HG03025 (cell line): ENCODE results near the gene SNAPIN.
"Not testable (repeated sequence)": the region's sequence is repeated elsewhere in the genome, so short reads cannot be mapped to it uniquely, and the experiment has no call there.

Experiments
- ATAC-seq: cut with Tn5 transposase; IDR thresholded peaks from one replicate; pipeline ENCODE4 v1.9.1; 2021; ENCODE audit warnings: mild to moderate bottlenecking, moderate library complexity; ENCODE audit not compliant: unreplicated experiment, low FRiP score

SNAPIN gene

GRCh38 chr1:153646672-153647345, 11.7 kb upstream of the SNAPIN start:
- no peak for ATAC-seq

DNA sequence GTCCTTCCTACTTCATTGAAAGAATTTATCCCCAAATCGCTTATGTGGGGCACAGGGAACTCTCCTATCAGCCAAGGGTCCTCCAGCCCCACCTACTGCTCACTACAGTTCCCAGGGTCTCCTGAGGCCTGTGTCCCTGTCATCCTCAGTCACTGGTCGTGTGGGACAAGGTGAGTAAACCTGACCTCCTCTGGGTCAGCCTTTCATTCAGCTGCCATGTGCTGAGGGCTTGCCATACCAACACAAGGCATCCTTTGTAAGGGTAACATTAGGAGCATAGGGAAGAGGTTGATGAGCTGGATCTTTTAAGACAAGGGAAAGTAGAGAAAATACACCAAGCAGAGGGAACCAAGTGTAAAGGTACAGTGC, 11.2 kb upstream of the SNAPIN start:
- ATAC-seq: no peak

GRCh38 chr1:153648000-153648643, 10.4 kb upstream of the SNAPIN start:
- no peak for ATAC-seq

DNA sequence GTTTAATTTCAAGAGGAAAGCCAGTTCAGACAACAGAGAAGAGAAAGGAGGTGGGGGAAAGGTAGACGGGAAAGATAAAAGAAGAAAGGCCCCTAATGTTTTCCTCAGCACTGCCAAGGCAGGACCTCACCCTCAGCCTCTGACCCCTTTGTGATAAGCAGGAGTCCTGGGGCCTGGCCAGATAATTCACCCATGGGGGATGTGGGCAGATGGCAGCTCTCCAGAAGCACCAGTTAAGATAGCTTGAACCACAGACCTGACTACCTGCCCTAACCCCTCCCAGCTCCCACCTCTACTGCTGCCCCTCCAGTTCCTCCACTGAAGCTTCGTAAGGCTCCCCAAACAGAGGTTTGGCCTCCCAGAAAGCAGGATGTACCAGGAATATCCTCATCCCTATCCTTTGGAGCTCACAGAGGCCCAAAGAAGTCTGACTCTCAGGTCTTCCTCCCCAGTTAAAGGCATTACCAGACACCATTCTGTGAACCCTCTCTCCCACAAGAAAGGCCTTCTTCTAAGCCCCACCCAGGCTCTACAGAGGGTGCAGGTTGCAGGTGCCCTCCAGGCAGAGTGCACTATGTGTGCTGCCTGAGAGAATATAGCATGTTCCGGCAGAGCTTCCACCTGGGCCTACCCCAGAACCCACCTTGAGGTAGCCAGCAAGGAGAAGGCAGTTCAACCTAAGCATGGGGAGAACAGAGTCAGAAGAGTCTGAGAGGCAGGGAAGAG, 9.2 kb upstream of the SNAPIN start:
- ATAC-seq: no peak

DNA sequence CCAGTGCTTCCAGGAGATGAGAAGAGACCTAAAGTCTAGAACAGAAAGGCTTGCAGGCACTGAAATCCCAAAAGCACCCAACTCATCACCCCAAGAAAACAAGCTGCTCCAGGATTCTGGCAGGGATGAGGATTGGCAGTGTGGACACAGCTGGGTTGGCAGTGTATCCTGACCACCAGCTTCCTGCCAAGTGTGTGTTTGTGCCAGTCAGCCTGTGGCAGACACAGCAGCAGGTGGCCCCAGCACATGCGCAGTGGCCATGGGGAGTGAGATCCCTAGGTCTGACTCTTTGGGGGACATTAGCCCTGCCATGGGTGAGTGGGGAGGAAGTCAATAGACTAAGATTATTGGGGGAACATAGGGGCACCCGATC, 8.7 kb upstream of the SNAPIN start:
- ATAC-seq: no peak

- no peak for ATAC-seq
Measured at GRCh38 chr1:153651771-153652170, 6.7 kb upstream of the SNAPIN start.

GRCh38 chr1:153652805-153653500, 5.5 kb upstream of the SNAPIN start:
- no peak for ATAC-seq

DNA sequence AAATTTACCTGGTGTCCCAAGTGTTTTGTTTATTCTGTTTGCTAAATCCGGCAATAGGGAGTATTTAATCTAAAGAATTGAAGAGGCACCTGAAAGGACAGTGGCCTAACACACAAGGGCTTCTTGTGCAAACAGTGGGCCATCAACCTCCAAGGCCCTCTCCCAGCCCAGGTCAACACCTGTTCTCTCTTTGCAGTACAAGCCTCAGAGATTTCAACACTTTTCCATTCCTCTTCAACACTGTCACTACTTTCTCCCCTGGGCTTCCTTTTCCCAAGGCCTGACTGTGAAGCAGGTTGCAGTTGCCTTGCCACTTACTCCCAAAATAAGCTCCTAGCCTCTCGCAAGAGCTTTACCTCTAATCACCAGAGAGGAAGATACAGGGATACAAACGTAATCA, 3.2 kb upstream of the SNAPIN start:
- no peak for ATAC-seq

GRCh38 chr1:153659175-153659534, 652 bp downstream of the SNAPIN start:
- no peak for ATAC-seq

DNA sequence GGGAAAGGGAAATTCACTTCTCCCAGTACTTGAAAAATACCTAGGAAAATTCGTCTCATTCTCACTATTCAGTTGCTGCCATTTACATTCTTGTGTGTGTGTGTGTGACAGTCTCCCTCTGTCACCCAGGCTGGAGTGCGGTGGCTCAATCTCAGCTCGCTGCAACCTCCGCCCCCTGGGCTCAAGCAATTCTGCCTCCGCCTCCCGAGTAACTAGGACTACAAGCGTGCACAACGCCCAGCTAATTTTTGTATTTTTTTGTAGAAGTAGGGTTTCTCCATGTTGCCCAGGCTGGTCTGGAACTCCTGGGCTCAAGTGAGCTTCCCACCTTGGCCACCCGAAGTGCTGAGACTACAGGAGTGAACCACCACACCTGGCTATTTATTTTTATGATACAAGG, 1.2 kb downstream of the SNAPIN start:
- ATAC-seq: no peak

- no peak for ATAC-seq
Measured at GRCh38 chr1:153661111-153661708, 2.7 kb downstream of the SNAPIN start.

DNA sequence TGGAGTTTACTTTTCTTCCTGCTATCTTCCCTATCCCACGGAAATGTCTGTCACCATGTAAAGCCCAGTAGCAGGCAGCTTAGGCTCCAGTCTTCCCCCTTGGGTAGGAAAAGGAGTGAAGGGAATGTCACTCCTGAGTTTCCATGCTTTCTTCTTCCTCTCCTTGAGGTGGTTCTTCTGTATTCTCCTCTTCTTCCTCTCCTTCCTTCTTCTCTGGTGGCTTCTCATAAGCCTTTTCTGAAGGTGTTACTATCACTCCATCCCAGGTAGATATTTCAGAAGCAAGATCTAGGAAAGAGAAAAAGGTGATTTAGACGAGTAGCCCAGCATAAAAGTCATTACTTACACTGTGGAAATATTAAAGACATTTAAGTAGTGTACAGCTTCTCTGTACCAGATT, 3.8 kb downstream of the SNAPIN start:
- no peak for ATAC-seq

- no peak for ATAC-seq
Measured at GRCh38 chr1:153663211-153663610, 4.7 kb downstream of the SNAPIN start.

DNA sequence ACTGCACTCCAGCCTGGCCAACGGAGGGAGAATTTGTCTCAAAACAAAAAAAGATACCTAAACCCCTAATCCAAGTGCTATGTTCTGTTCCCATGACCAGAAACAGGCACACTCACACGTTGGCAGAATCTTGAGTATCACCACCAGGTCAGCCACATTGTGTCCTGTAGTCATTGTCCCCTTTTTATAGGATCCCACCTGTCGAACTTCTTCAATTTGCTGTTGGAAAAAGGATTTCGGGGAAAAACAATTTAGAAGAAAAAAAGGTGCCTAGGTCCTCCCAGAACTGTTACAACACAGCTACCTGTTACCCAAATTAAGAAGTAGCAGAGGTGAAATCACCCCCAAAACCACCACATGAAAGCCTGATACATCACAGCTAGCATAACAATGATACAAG, 8.9 kb downstream of the SNAPIN start:
- ATAC-seq: no peak

- not testable (repeated sequence) for ATAC-seq
Measured at GRCh38 chr1:153668672-153669071, 10.2 kb downstream of the SNAPIN start.

DNA sequence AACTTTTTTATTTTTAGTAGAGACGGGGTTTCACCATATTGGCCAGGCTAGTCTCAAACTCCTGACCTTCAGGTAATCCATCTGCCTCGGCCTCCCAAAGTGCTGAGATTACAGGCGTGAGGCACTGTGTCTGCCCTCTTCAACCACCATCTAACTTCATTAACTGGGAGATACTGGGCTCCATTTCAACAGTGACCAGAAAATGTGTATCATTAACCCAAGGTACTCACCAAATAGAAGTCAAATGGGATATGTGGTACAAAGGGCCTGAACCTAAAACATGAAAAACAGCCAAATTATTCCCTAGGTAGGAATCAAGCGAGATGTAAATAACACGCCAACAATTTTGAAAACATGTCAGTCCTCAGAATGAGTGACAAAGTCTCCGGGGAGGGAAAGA, 11.1 kb downstream of the SNAPIN start:
- ATAC-seq: no peak

- peak; percentile 7 for ATAC-seq
Measured at GRCh38 chr1:153670257-153670858, 11.9 kb downstream of the SNAPIN start.

DNA sequence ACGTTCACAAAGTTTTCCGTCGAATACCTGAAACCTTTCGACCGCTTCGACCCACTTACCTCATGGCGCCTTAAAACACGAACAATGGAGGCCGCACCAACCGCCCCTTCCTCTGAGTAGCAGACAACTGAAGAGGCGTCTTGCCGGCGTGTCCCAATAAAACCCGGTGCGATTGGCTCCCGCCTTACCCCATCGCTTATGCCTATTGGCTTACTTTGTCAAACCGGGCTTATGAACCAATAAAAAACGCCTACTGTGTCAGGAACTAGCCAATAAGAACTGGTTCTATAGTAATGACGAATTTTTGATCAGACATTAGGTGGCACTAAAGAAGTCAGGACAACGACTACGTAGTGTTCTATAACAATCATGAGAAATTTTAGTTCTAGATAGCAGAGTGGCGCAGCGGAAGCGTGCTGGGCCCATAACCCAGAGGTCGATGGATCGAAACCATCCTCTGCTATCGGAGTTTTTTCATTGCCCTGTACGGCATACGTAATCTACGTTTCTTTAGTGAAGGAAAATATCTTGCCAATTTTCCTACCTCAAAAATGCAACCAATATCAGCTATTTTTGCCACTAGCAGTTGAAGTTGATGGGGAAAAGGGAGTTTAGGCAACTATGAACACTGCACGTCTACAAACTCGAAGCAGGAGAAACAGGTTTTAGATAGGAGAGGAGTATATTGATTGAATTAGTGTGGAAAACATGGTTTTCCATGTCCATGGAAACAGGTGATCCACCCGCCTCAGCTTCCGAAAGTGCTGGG, 12.5 kb downstream of the SNAPIN start, which contains the start of gene ILF2:
TSS of gene ILF2 (minus strand) at position 135 of the 769 bp plus-strand sequence. CDS start at position 64, 71 bp downstream.
- peak; percentile 90 for ATAC-seq

- ATAC-seq: not testable (repeated sequence)
Measured at GRCh38 chr1:153671628-153672353, 13.3 kb downstream of the SNAPIN start.
